Measurements from ENCODE around the gene CABCOCO1. TPM values are rescaled to one million over a fixed set of nuclear protein-coding genes. Genes with fewer than 3 reads are reported as not detected.

The CABCOCO1 gene
- total RNA-seq, 1 experiment from 2014 or later: not detected

DNA sequence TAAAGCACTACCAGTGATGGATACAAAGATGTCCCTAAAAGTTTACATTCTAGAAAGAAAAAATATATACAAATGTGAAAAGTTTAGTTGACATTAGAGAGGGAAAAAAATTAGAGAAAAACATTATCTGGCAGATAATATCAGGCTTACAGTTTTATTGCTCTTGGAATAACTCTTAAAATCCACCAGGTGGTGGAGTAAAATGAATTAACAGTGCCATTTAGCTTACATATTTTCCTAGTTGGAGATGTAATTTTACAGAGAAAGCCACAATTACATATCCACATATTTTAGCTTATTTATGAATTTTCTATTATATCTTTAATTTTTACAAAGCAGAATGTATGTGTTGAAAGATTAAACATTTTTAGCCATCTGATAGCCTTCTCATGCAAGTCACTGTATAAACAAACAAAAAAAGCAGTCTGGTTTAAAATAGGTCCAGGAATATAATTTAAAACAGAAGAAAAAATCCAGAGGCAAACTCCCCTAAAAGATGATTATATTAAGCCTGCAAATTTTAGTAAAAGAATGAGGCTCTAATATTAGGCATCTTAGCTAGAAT is 6.5 kb downstream of the CABCOCO1 start:
- no peak for TF ChIP-seq CTCF (IDR thresholded peaks at IDR 0.05; ENCODE audit: unreplicated experiment)
- ChIA-PET CTCF (no interaction called here), POLR2A (no interaction called here)
- Mint-ChIP-seq H3K27ac (ENCODE audit: low read depth, unreplicated experiment) (no peak overlapping the region), H3K27me3 (ENCODE audit: insufficient read depth, unreplicated experiment) (no peaks in the 10 kb centered on the region), H3K4me3 (ENCODE audit: unreplicated experiment) (no peak overlapping the region), H3K9me3 (ENCODE audit: unreplicated experiment) (no peaks in the 10 kb centered on the region), H3K4me1 (ENCODE audit: insufficient read depth, unreplicated experiment) (no peaks in the 10 kb centered on the region), H3K36me3 (ENCODE audit: insufficient read depth, unreplicated experiment) (no peaks in the 10 kb centered on the region)
- BruUV-seq (replicated peaks): no TSS peak
- intact Hi-C loops (cut with micrococcal nuclease): no loop called here
- DNase-seq (ENCODE audit: unreplicated experiment): no peak

- no TSS peak for BruUV-seq (replicated peaks)
- ChIA-PET POLR2A (no interaction called here), CTCF (no interaction called here)
- no peak for TF ChIP-seq CTCF (IDR thresholded peaks at IDR 0.05; ENCODE audit: unreplicated experiment)
- no peaks in the 10 kb centered on the region for H3K27me3 Mint-ChIP-seq (ENCODE audit: insufficient read depth, unreplicated experiment)
- no peak overlapping the region for H3K27ac Mint-ChIP-seq (ENCODE audit: low read depth, unreplicated experiment)
- no peaks in the 10 kb centered on the region for H3K9me3 Mint-ChIP-seq (ENCODE audit: unreplicated experiment)
- no peaks in the 10 kb centered on the region for H3K4me1 Mint-ChIP-seq (ENCODE audit: insufficient read depth, unreplicated experiment)
- H3K36me3 Mint-ChIP-seq (ENCODE audit: insufficient read depth, unreplicated experiment): no peaks in the 10 kb centered on the region
- intact Hi-C loops (cut with micrococcal nuclease): no loop called here
- H3K4me3 Mint-ChIP-seq (ENCODE audit: unreplicated experiment): no peak overlapping the region
- DNase-seq (ENCODE audit: unreplicated experiment): no peak
Observed at GRCh38 chr10:61669849-61670248, 7.1 kb downstream of the CABCOCO1 start.

- ChIA-PET POLR2A (no interaction called here), CTCF (no interaction called here)
- H3K27me3 Mint-ChIP-seq (ENCODE audit: insufficient read depth, unreplicated experiment): no peaks in the 10 kb centered on the region
Observed at GRCh38 chr10:61673360-61673759, 10.6 kb downstream of the CABCOCO1 start.

DNA sequence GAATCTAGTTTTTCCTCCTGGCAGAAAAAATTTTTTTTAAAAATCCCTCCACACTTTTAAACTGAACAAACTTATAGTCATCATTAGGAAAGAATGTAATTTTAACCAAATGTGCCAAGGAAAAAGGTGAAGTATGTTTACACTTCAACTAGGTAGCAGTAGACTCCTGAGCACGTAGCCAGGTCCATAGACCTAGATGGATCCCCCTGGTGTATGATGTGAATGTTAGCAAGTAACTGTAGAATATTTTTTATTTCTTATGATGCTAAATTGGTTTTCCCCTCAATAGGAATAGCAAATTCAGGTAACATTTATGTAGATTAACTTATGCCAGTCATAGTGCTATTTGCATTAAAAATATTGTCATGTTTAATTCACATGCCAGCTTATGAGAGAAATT is 19.6 kb downstream of the CABCOCO1 start:
- TF ChIP-seq CTCF (IDR thresholded peaks at IDR 0.05; ENCODE audit: unreplicated experiment): no peak
- H3K4me1 Mint-ChIP-seq (ENCODE audit: insufficient read depth, unreplicated experiment): no peaks in the 10 kb centered on the region
- no TSS peak for BruUV-seq (replicated peaks)
- ChIA-PET POLR2A (interaction anchor here (1.0 kb wide), 1 partner anchor 76 kb away, joined by 3 read pairs; no protein-coding TSS in a partner anchor), CTCF (no interaction called here)
- no peaks in the 10 kb centered on the region for H3K9me3 Mint-ChIP-seq (ENCODE audit: unreplicated experiment)
- no peaks in the 10 kb centered on the region for H3K36me3 Mint-ChIP-seq (ENCODE audit: insufficient read depth, unreplicated experiment)
- H3K27me3 Mint-ChIP-seq (ENCODE audit: insufficient read depth, unreplicated experiment): no peaks in the 10 kb centered on the region
- intact Hi-C loops (cut with micrococcal nuclease): no loop called here
- H3K27ac Mint-ChIP-seq (ENCODE audit: low read depth, unreplicated experiment): no peak overlapping the region
- DNase-seq (ENCODE audit: unreplicated experiment): peak; percentile 10
- no peak overlapping the region for H3K4me3 Mint-ChIP-seq (ENCODE audit: unreplicated experiment)

More at GRCh38 chr10:61673360-61673759, 10.6 kb downstream of the CABCOCO1 start:
- DNase-seq (ENCODE audit: unreplicated experiment): peak; percentile 1
- Mint-ChIP-seq H3K4me1 (ENCODE audit: insufficient read depth, unreplicated experiment) (no peaks in the 10 kb centered on the region), H3K36me3 (ENCODE audit: insufficient read depth, unreplicated experiment) (no peaks in the 10 kb centered on the region), H3K27ac (ENCODE audit: low read depth, unreplicated experiment) (no peak overlapping the region), H3K4me3 (ENCODE audit: unreplicated experiment) (no peak overlapping the region), H3K9me3 (ENCODE audit: unreplicated experiment) (no peaks in the 10 kb centered on the region)
- no TSS peak for BruUV-seq (replicated peaks)
- no peak for TF ChIP-seq CTCF (IDR thresholded peaks at IDR 0.05; ENCODE audit: unreplicated experiment)
- intact Hi-C loops (cut with micrococcal nuclease): no loop called here
